Stomach (tissue), 9 donors: ENCODE measurements around the gene INSRR. TPM values are rescaled to one million over a fixed set of nuclear protein-coding genes. Genes with fewer than 3 reads are reported as not detected.

Experiments
- DNase-seq, 2 donors: peaks; one replicate each; pipeline versions ENCODE4 v3.0.0 to v3.0.0-alpha.2; 2013 to 2019
- H3K27ac ChIP-seq, 5 donors: fragments of 200-600 bp in 4 of 5; sonication (generic) in 4 of 5; one replicate each; pipeline ENCODE4 v1.5.1; 2013 to 2019; ENCODE audit warnings: mild to moderate bottlenecking in 1 of 5, moderate library complexity in 1 of 5
- H3K27me3 ChIP-seq, 3 donors: fragments of 200-600 bp; sonication (generic); one replicate each; pipeline ENCODE4 v1.5.1; 2017 to 2019; ENCODE audit warnings: mixed run types in 1 of 3
- H3K36me3 ChIP-seq, 4 donors: fragments of 200-600 bp; sonication (generic); 1 replicate in 3 of 4; 2 replicates in 1 of 4; pipeline ENCODE4 v1.5.1; 2016 to 2019
- H3K4me1 ChIP-seq, 4 donors: fragments of 200-600 bp; sonication (generic); one replicate each; pipeline ENCODE4 v1.5.1; 2016 to 2019
- H3K4me3 ChIP-seq, 4 donors: fragments of 200-600 bp; sonication (generic) in 3 of 4; one replicate each; pipeline ENCODE4 v1.5.1; 2016 to 2019; ENCODE audit warnings: mild to moderate bottlenecking in 1 of 4
- H3K9me3 ChIP-seq, 4 donors: fragments of 200-600 bp; sonication (generic); one replicate each; pipeline ENCODE4 v1.5.1; 2016 to 2019
- CTCF ChIP-seq, 7 experiments: fragments of 450-650 bp in 4 of 7; fragments of 200-600 bp in 3 of 7; sonication (generic) in 3 of 7; IDR thresholded peaks; one replicate each; pipeline ENCODE4 v1.5.1; 2016 to 2019; ENCODE audit warnings: antibody characterized with exemption in 7 of 7, control low read depth in 2 of 7, mild to moderate bottlenecking in 1 of 7
- EP300 ChIP-seq: sonication (generic); formaldehyde crosslinking; IDR thresholded peaks from one replicate; pipeline ENCODE4 v1.6.1; 2017; ENCODE audit warnings: antibody characterized with exemption
- POLR2A ChIP-seq, 4 donors: fragments of 450-650 bp; IDR thresholded peaks; one replicate each; pipeline ENCODE4 v1.6.1; 2016; ENCODE audit warnings: antibody characterized with exemption in 4 of 4, control low read depth in 2 of 4, mild to moderate bottlenecking in 1 of 4, moderate library complexity in 1 of 4
- POLR2AphosphoS5 ChIP-seq, 3 donors: sonication (generic); formaldehyde crosslinking; IDR thresholded peaks; one replicate each; pipeline ENCODE4 v1.6.1; 2016; ENCODE audit warnings: antibody characterized with exemption in 3 of 3
- WGBS, 5 donors: extraction: QIAGEN DNeasy Blood & Tissue Kit in 3 of 5; methylation state at CpG; one replicate each; pipeline versions ENCODE4 v1.1.5 to v1.1.7; 2013 to 2018; 5-methylcytosine and 5-hydroxymethylcytosine counted together
- intact Hi-C: fragments of 100-400 bp; cut with DNase I; formaldehyde crosslinking; loops from one replicate; pipeline ENCODE4 v1.15.1; 2023; ENCODE audit warnings: low total_unique reads
- polyA plus RNA-seq, 3 donors: library from polyadenylated mRNA; stranded (reverse); fragments of 200-250 nt; gene quantifications; one replicate each; pipeline ENCODE4 v1.2.3, GENCODE V29; 2013
- total RNA-seq, 5 donors: library from RNA; depleted of rRNA; stranded (reverse); fragments of >200 nt; gene quantifications; one replicate each; pipeline versions ENCODE4 v1.1.0 to v1.2.3, GENCODE V29; 2014 to 2016
- donor health status: healthy with polysubstance abuse.
- donor health status: Bipolar disorder and iron deficiency.
- donor health status: healthy.

Gene INSRR
- total and polyA plus RNA-seq, 8 donors, result 0.15 to 0.75 (median 0.29) TPM; not detected in 3

DNA sequence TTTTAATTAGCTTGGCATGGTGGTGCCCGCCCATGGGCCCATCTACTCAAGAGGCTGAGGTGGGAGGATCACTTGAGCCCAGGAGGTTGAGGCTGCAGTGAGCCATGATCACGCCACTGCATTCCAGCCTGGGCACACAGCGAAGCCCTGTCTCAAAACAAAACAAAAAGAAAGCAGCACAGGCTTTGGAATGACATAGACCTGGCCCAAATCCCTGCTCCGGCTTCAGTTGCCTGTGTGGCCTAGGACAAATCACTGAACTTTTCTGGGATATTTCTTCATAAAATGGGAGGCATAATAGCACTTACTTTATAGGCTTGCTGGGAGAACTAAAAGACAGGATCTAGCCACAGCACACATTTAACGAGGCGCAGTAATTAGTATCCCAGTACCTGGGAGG lies 37.0 kb upstream of the INSRR start:
- DNase-seq, result no peak
- no peaks in the 10 kb centered on the region for H3K9me3 ChIP-seq
- no peak for TF ChIP-seq CTCF (IDR thresholded peaks at IDR 0.05)
- no peak for TF ChIP-seq EP300
- no peak for TF ChIP-seq POLR2A (IDR thresholded peaks at IDR 0.05)
- no peak for TF ChIP-seq POLR2AphosphoS5 (IDR thresholded peaks at IDR 0.05)
- WGBS, 5 donors, result 88 to 94% (median 92%) methylated on average over 6 of the region's 6 CpGs
- intact Hi-C loops, result no loop called here
- H3K27me3 ChIP-seq, result peaks cover 5 to 84% (median 25%) of the 10 kb centered on the region in 3 donors
- no peaks in the 10 kb centered on the region for H3K36me3 ChIP-seq
- H3K4me3 ChIP-seq, result no peak overlapping the region
- peaks cover 19 to 77% (median 33%) of the 10 kb centered on the region in 4 donors for H3K4me1 ChIP-seq
- peak overlapping the region in 4 of 5 donors; percentile 57 to 91 (median 86) for H3K27ac ChIP-seq

DNA sequence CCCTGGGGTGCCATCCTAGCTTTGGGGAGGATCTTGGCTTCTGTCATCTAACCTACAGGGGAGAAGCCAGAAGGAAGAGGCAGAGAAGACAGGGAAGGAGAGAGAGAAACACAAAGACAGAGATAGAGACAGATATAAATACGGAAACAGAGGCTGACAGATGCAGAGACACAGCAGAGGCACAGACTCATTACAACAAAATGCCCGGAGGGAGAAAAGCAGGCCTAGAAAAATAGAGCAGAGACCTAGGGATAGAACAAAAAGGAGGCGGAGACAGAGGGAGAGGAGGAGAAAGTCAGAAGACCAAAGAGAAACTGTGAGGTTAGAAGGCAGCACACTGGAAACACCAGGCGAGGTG lies 36.5 kb upstream of the INSRR start:
- DNase-seq, result no peak
- peaks cover 19 to 72% (median 30%) of the 10 kb centered on the region in 4 donors for H3K4me1 ChIP-seq
- H3K9me3 ChIP-seq, result no peaks in the 10 kb centered on the region
- H3K27me3 ChIP-seq, result peaks cover 5 to 79% (median 25%) of the 10 kb centered on the region in 3 donors
- peak overlapping the region in 4 of 5 donors; percentile 79 to 91 (median 86) for H3K27ac ChIP-seq
- peak overlapping the region in 1 of 4 donors; percentile 45 for H3K4me3 ChIP-seq
- H3K36me3 ChIP-seq, result no peaks in the 10 kb centered on the region
- TF ChIP-seq POLR2AphosphoS5 (IDR thresholded peaks at IDR 0.05), result no peak
- TF ChIP-seq EP300, result no peak
- TF ChIP-seq POLR2A (IDR thresholded peaks at IDR 0.05), result no peak
- no peak for TF ChIP-seq CTCF (IDR thresholded peaks at IDR 0.05)
- WGBS, 5 donors, result 66 to 81% (median 75%) methylated on average over 4 of the region's 4 CpGs
- intact Hi-C loops, result no loop called here

- 62 to 69% (median 68%) methylated on average over 7 to 12 of the region's 12 CpGs for WGBS, 5 donors
- intact Hi-C loops, result no loop called here
- Histone ChIP-seq H3K4me1 (peaks cover 19 to 71% (median 32%) of the 10 kb centered on the region in 4 donors), H3K4me3 (peak overlapping the region; percentile 39 to 47 (median 43)), H3K9me3 (no peaks in the 10 kb centered on the region), H3K36me3 (no peaks in the 10 kb centered on the region), H3K27me3 (peaks cover 5 to 73% (median 23%) of the 10 kb centered on the region in 3 donors), H3K27ac (peak overlapping the region; percentile 74 to 91 (median 85))
- DNase-seq, result peak in 1 of 2 donors; percentile 66
- peak in 1 of 3 donors; percentile 7 for TF ChIP-seq POLR2AphosphoS5 (IDR thresholded peaks at IDR 0.05)
- TF ChIP-seq EP300, result no peak
Observed at GRCh38 chr1:156894711-156895454, 36.0 kb upstream of the INSRR start.

GRCh38 chr1:156894001-156894400 lies 35.1 kb upstream of the INSRR start:
- intact Hi-C loops, result no loop called here
- DNase-seq, result peak in 1 of 2 donors; percentile 35
- H3K36me3 ChIP-seq, result no peaks in the 10 kb centered on the region
- peak overlapping the region; percentile 74 to 91 (median 85) for H3K27ac ChIP-seq
- H3K4me3 ChIP-seq, result peak overlapping the region; percentile 39 to 47 (median 43)
- H3K4me1 ChIP-seq, result peaks cover 19 to 65% (median 30%) of the 10 kb centered on the region in 4 donors
- H3K9me3 ChIP-seq, result no peaks in the 10 kb centered on the region
- TF ChIP-seq EP300, result no peak
- TF ChIP-seq CTCF (IDR thresholded peaks at IDR 0.05), result no peak
- TF ChIP-seq POLR2AphosphoS5 (IDR thresholded peaks at IDR 0.05), result no peak
- no peak for TF ChIP-seq POLR2A (IDR thresholded peaks at IDR 0.05)
- 38 to 51% (median 47%) methylated on average over 5 of the region's 5 CpGs for WGBS, 5 donors
- peaks cover 5 to 65% (median 16%) of the 10 kb centered on the region in 3 donors for H3K27me3 ChIP-seq
